ENCODE data around the gene DCTN1. TPM values are rescaled to one million over a fixed set of nuclear protein-coding genes. Genes with fewer than 3 reads are reported as not detected.

Gene DCTN1
- total and polyA plus RNA-seq, 2 donors (not counting 3 experiments of a cell fraction or from before 2014, with no cell fraction given): 130 to 170 TPM

GRCh38 chr2:74314107-74314506 is 66.0 kb downstream of the DCTN1 start:
- Histone ChIP-seq H3K27me3 (ENCODE audit: control insufficient read depth in 2 of 2, insufficient read depth in 2 of 2, low read length in 2 of 2) (peaks cover 4% of the 10 kb centered on the region in 2 experiments), H3K9me1 (replicated peaks; ENCODE audit: control insufficient read depth, extremely low read depth, insufficient read depth, low read length) (no peaks in the 10 kb centered on the region), H3K4me3 (replicated peaks in 1 of 3; ENCODE audit: insufficient read depth in 1 of 3, low read depth in 1 of 3, low read length in 3 of 3) (no peak overlapping the region), H4K20me1 (replicated peaks; ENCODE audit: control insufficient read depth, extremely low read depth, insufficient read depth, low read length) (no peaks in the 10 kb centered on the region), H3K27ac (ENCODE audit: insufficient read depth, low read depth, low read length) (no peak overlapping the region), H3K79me2 (ENCODE audit: control insufficient read depth, insufficient read depth, low read length) (no peaks in the 10 kb centered on the region), H3K36me3 (ENCODE audit: control insufficient read depth in 2 of 2, extremely low read depth in 1 of 2, insufficient read depth in 2 of 2, low read length in 2 of 2) (no peaks in the 10 kb centered on the region), H3K4me1 (ENCODE audit: control insufficient read depth, extremely low read depth, insufficient read depth, low read length) (no peaks in the 10 kb centered on the region), H3K4me2 (ENCODE audit: insufficient read depth, low read length) (no peak overlapping the region), H3K9ac (replicated peaks; ENCODE audit: extremely low read depth, insufficient read depth, low read length) (no peak overlapping the region), H3K9me3 (replicated peaks; ENCODE audit: control insufficient read depth, insufficient read depth, low read length) (no peaks in the 10 kb centered on the region), H2AFZ (ENCODE audit: low read depth, low read length) (no peak overlapping the region)
- DNase-seq (ENCODE audit: low read depth, low spot score): no peak
- TF ChIP-seq EZH2 (IDR thresholded peaks at IDR 0.05; ENCODE audit: borderline replicate concordance, low read depth, low read length, severe bottlenecking): no peak
- TF ChIP-seq CTCF (IDR thresholded peaks at IDR 0.05; ENCODE audit: extremely low read depth in 1 of 2, insufficient read depth in 1 of 2, low read depth in 1 of 2, low read length in 2 of 2): no peak
- no peak for TF ChIP-seq GATA2 (IDR thresholded peaks at IDR 0.05; ENCODE audit: insufficient read depth, insufficient read length, low read depth, low read length)
- intact Hi-C loops (cut with micrococcal nuclease): no loop called here
- CTCF ChIA-PET: interaction anchor here (1.6 to 2.7 kb wide), 2 partner anchors 21 to 64 kb away, joined by 6 to 16 read pairs; no protein-coding TSS in a partner anchor
- no TSS peak for BruUV-seq (replicated peaks)
- POLR2A ChIA-PET: no interaction called here
- FAIRE-seq: no peak
- dilution Hi-C loops (cut with MboI; ENCODE audit: extremely low pct_ligation_motif_present, low sequenced_read_pairs): no loop called here

GRCh38 chr2:74313497-74313896 is 66.6 kb downstream of the DCTN1 start:
- POLR2A ChIA-PET: no interaction called here
- no peak for FAIRE-seq
- Histone ChIP-seq H3K79me2 (ENCODE audit: control insufficient read depth, insufficient read depth, low read length) (no peaks in the 10 kb centered on the region), H3K4me2 (ENCODE audit: insufficient read depth, low read length) (no peak overlapping the region), H3K9ac (replicated peaks; ENCODE audit: extremely low read depth, insufficient read depth, low read length) (no peak overlapping the region), H4K20me1 (replicated peaks; ENCODE audit: control insufficient read depth, extremely low read depth, insufficient read depth, low read length) (no peaks in the 10 kb centered on the region), H3K27ac (ENCODE audit: insufficient read depth, low read depth, low read length) (no peak overlapping the region), H2AFZ (ENCODE audit: low read depth, low read length) (no peak overlapping the region), H3K9me3 (replicated peaks; ENCODE audit: control insufficient read depth, insufficient read depth, low read length) (no peaks in the 10 kb centered on the region), H3K4me1 (ENCODE audit: control insufficient read depth, extremely low read depth, insufficient read depth, low read length) (no peaks in the 10 kb centered on the region), H3K9me1 (replicated peaks; ENCODE audit: control insufficient read depth, extremely low read depth, insufficient read depth, low read length) (no peaks in the 10 kb centered on the region), H3K4me3 (replicated peaks in 1 of 3; ENCODE audit: insufficient read depth in 1 of 3, low read depth in 1 of 3, low read length in 3 of 3) (no peak overlapping the region), H3K36me3 (ENCODE audit: control insufficient read depth in 2 of 2, extremely low read depth in 1 of 2, insufficient read depth in 2 of 2, low read length in 2 of 2) (no peaks in the 10 kb centered on the region), H3K27me3 (ENCODE audit: control insufficient read depth in 2 of 2, insufficient read depth in 2 of 2, low read length in 2 of 2) (peaks cover 4% of the 10 kb centered on the region in 2 experiments)
- CTCF ChIA-PET: interaction anchor here (1.6 to 2.7 kb wide), 2 partner anchors 22 to 64 kb away, joined by 6 to 16 read pairs; no protein-coding TSS in a partner anchor
- TF ChIP-seq MYC (IDR thresholded peaks at IDR 0.05; ENCODE audit: low read depth, low read length): no peak
- TF ChIP-seq CTCF (IDR thresholded peaks at IDR 0.05; ENCODE audit: extremely low read depth in 1 of 2, insufficient read depth in 1 of 2, low read depth in 1 of 2, low read length in 2 of 2): no peak
- no peak for TF ChIP-seq GATA2 (IDR thresholded peaks at IDR 0.05; ENCODE audit: insufficient read depth, insufficient read length, low read depth, low read length)
- intact Hi-C loops (cut with micrococcal nuclease) (no loop called here), dilution Hi-C loops (cut with MboI; ENCODE audit: extremely low pct_ligation_motif_present, low sequenced_read_pairs) (no loop called here)
- DNase-seq (ENCODE audit: low read depth, low spot score): no peak
- no TSS peak for BruUV-seq (replicated peaks)
